ENCODE data around the gene TRIP11. TPM values are rescaled to one million over a fixed set of nuclear protein-coding genes. Genes with fewer than 3 reads are reported as not detected.

TRIP11 gene
- polyA plus RNA-seq, 5 donors = 18.5 to 38.9 (median 33.1) TPM

GRCh38 chr14:91957876-91958313 lies 82.0 kb downstream of the TRIP11 start:
- DNase-seq = no peak

- no peak for DNase-seq
Measured at GRCh38 chr14:91956616-91957015, 83.2 kb downstream of the TRIP11 start.

DNA sequence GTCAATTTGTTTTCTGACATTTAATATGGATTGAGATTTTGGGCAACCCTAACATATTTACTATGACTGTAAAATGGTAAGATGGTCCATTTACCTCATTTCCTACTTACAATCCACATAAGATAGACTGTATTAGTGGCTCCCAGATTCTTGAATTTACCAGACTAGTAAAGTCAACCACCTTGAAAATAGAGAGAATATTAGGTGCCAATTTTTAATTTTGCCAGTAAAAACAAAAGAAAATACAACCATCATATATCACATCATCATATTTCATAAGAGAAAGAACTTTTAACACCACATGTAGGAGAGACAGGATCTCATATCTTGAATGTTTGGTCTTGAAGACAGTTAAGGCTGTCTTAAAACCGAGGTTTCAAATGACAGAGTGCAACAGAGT lies 84.7 kb downstream of the TRIP11 start:
- DNase-seq = no peak

DNA sequence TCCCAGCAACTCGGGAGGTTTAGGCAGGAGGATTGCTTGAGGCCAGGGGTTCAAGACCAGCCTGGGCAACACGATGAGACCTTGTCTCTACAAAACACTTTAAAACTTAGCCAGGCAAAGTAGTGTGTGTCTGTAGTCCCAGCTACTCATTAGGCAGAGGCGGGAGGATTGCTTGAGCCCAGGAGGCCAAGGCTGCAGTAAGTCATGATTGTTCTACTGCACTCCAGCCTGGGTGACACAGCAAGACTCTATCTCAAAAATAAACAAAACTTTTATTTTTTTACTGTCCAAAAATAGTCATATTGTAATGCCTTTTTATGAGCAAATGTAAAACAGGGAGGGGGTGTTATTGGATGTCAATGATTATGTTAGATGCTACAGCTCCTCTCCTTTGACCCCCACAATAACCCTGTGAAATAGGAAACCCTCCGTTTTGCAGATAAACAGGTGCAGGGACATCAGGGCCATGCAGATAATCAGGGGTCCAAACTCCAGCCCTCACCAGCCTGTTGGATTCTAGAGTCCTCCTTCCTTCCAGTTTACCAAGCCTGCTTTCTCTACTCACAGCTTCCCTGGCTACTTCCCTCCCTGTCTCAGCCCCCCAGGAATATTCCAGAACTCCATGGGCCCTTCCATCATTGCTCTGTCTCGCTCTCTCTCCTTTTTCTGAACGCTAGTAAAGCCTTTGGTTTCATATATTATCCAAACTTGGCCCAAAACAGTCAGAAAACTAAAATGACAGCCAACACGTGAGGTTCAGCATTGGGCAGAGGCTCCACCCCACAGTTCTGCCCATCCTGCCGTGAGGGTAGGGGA lies 86.5 kb downstream of the TRIP11 start:
- DNase-seq = no peak

DNA sequence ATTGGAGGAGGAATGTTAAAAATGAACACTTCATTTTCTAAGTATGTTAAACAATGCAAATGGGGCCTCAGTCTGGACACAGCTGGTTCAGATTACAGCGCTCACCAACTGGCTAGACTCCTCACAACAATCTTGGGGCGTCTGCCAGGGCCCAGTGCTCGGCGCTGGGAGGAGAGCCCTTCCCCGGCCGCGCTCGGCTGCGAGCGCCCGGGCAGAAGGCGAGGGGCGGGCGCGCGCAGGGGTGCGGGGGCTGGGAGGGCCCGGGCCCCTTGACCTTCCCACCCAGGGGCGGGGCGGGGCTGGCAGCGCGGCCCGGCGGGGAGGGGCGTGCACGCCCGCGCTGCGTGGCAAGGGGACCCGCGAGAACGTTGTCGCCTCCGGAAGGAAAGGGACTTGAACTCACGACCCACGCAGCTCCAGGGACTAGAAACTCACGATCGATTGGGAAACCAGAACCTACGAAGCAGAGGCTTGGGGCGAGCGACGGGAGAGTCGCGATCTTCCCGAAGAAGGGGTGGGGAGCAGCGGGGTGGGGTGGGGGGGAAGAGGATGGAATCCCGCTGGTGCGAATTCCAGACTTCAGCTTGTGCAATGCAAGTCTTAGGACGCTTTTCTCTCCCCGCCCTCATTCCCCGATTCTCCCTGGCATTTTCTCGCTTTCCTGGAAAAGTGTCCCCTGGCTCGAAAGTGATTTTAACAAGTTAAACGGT lies 92.2 kb downstream of the TRIP11 start, which contains the start of gene FBLN5:
Gene FBLN5 (minus strand): TSS at position 220 of the 710 bp plus-strand sequence. CDS start 465 bp downstream, outside the sequence.
- DNase-seq = peak; percentile 82 to 83

- peak in 1 of 2 donors; percentile 27 for DNase-seq
Measured at GRCh38 chr14:91946622-91947474, 93.0 kb downstream of the TRIP11 start.

- DNase-seq = no peak
Measured at GRCh38 chr14:91945751-91946621, 93.9 kb downstream of the TRIP11 start.

DNA sequence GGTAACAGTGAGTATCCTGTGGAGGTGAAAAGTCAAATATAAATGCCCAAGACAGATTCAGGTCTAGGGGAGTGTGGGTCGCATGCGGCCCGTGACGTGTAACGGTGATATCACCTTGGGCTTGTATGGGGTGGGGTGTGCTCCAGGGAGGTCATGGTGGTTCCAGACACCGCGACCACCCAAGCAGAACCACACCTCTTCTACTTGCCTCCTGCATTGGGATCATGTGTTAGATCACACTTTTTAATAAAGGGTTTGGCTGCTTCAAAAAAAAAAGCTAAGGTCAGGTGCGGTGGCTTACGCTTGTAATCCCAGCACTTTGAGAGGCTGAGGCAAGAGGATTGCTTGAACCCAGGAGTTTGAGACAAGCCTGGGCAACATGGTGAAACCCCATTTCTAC lies 96.9 kb downstream of the TRIP11 start:
- DNase-seq = no peak

- no peak for DNase-seq
Measured at GRCh38 chr14:91942128-91942527, 97.7 kb downstream of the TRIP11 start.

DNA sequence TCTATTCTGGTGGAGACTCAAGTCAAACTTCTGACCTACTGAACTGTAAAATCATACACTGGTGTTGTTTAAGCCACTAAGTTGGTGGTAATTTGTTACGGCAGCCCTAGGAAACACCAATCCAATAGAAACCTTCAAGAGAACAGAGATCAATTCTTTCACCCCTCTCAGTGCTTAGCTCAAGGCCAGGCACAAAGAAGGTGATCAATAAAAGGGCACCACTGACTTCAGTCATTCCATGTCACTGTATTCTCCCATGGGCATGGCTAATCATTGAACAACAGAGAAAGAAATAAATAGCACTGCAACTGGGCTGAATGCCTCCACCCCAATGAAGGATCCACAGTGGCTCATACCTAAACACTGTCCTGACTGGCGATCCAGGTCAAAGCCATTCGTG lies 99.7 kb downstream of the TRIP11 start:
- DNase-seq = no peak

DNA sequence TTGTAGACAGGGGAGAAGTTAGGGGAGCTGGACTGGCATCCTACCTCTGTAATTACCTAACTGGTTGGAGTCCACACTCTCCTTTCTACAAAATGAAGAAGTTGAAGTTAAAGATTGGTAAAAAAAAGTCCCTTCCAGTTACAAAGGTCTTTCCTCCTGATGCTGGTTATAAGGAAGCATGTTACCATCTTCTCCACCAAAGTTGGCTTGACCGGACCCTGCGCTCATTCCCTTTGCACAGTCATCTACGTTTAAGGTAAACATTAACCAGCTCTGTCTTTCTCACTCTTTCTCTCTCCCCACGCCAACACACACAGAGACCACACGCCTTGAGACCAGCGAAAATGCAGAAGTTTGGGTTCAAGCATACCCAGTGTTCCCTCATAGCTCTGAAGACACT lies 104.3 kb downstream of the TRIP11 start:
- no peak for DNase-seq

- DNase-seq = no peak
Measured at GRCh38 chr14:91934554-91935285, 105.1 kb downstream of the TRIP11 start.

DNA sequence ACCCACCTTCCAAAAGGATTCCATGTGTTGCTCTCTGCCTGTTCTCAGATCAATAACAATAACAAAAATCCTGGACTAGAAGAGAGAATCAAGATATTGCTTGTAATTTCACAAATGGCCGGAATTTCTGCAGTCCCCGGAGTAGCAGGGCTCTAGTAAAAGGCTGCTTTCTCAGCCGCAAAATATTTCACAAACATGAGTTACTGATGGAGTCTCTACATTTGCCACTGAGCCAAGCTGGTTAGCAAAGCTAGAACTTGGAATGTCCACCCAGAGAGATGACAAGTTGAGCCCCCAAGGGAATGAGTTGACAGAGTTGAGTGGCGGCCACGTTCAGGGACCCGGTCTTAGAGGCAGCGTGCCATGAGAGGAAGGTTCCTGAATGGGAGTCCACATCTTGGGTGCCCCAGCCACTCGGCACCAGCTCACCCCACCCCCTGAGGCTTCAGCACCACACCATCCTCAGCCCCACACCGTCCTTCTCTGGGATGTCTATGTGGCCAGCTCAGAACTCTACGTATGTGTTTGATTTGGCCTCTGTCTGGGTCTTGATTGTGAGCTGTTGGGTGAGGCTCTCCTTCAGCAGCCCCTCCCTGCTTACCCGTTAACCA lies 108.3 kb downstream of the TRIP11 start:
- DNase-seq = no peak

GRCh38 chr14:91929700-91930099 lies 110.2 kb downstream of the TRIP11 start:
- no peak for DNase-seq

- DNase-seq = no peak
Measured at GRCh38 chr14:91927800-91928199, 112.1 kb downstream of the TRIP11 start.

GRCh38 chr14:91927191-91927590 lies 112.7 kb downstream of the TRIP11 start:
- no peak for DNase-seq

GRCh38 chr14:91926131-91926890 lies 113.5 kb downstream of the TRIP11 start:
- DNase-seq = no peak

- DNase-seq = no peak
Measured at GRCh38 chr14:91925727-91926121, 114.1 kb downstream of the TRIP11 start.
